GM08714 (cell line): Measurements from ENCODE around the gene RASSF1.

Experiments
- H3K4me3 ChIP-seq: fragments of 200-500 bp; sonication (Bioruptor generic); 2 replicates; pipeline ENCODE4 v1.5.1; 2014; ENCODE audit warnings: mild to moderate bottlenecking, low read length, inconsistent platforms
- ZNF274 ChIP-seq: IDR thresholded peaks from 2 replicates; pipeline ENCODE4 v1.6.1; 2012; ENCODE audit warnings: mild to moderate bottlenecking, low read depth, low read length

Gene RASSF1

DNA sequence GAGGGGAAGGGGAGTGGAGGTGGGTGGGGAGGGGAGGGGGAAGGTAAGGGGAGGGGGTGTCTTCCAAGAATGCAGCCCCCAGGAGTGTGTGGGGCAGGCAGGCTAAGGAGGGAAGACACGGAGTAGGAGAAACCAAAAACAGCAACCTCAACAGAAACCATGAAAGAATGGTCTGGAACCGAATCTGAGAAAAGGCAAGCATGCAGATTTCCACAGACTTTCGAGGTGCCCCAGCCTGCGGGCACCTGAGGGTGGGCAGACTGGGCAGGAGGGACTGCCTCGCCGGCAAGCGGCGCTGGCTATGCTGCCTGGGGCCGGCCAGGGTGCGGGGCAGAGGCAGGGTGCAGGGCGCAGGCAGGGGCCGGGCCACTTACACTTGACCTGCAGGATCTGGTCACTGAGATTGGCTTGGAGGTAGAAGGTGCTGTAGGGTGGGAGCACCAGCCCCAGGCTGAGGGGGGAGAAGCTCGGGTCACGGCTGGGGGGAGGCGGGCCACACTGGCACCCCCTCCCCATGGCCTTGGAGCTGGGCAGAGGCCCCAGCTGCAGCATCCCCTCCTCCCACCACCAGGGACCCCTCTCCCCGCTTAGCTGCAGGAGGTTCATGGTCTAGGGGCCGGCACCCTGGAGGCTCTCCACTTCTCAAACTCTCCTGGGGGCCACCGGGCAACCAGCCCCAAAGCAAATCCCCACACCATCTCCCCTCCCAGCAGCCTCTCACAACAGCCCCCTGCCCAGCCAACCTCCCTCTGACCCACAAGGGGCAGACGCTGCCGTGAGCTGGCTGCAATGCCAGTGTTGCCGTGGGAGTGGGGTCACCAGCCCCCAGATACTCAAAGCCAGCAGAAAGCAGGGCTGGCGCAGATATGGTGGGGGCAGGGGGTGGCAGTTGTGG, 34.0 kb upstream of the RASSF1 start:
- no peak overlapping the region for H3K4me3 ChIP-seq
- no peak for TF ChIP-seq ZNF274

DNA sequence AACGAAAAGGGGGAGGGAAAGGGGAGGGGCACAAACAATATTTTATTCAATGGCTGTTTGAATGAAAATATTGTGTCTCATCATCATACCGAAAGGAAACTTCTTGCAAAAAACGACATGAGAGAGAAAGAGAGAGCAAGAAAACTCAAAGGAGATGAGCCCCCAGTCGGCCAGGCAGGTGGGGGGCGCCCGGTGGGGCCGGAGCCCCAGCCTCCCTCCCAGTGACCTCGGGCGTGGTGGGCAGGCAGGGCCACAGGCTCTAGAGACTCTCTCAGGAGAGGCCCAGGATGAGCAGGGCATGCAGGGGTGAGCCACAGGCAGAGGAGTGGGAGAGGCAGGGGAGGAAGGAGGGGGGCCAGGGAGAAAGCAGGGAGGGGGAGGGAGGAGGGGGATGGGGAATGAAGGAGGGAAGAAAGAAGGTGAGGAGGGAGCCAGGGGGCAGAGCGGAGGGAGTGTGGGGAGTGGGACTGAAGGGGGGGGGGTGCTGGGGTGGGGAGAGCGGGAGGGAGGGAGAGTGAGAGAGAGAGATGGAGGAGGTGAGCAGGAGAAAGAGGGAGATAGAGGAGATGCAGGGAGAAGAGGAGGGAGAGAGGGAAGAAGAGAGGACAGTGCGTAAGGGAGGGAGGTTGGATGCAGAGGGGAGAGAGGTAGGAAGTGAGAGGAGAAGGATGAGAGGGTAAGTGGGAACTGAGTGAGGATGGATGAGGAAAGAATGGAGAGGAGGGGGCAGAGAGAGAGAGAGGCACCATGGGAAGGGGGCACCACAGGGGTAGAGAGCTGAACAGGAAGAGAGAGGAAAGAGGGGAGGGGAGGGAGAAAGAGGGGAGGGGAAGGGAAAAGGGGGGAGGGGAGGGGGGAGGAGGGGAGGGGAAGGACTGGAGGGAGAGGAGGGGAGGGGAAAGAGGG, 32.8 kb upstream of the RASSF1 start:
- TF ChIP-seq ZNF274 = no peak
- no peak overlapping the region for H3K4me3 ChIP-seq

DNA sequence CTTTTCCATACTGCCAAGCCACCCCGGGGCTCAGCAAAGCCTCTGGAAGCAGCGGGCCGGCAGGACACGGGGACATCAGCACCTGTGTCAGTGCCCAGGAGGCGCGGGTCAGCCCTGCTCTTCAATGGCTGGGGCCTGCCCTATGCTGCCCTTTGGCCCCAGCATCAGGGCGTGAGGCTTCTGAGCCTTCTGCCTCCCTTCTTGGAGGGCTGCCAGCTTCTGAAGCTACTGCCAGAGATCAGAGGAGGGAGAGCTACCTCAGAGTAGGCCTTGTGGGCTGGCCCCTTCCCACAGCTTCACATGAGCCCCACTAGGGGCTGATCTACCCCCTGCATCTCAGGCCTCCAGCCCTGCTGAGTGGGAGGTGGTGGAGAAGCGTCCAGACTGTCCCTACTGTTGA, 31.7 kb upstream of the RASSF1 start:
- TF ChIP-seq ZNF274 = no peak

DNA sequence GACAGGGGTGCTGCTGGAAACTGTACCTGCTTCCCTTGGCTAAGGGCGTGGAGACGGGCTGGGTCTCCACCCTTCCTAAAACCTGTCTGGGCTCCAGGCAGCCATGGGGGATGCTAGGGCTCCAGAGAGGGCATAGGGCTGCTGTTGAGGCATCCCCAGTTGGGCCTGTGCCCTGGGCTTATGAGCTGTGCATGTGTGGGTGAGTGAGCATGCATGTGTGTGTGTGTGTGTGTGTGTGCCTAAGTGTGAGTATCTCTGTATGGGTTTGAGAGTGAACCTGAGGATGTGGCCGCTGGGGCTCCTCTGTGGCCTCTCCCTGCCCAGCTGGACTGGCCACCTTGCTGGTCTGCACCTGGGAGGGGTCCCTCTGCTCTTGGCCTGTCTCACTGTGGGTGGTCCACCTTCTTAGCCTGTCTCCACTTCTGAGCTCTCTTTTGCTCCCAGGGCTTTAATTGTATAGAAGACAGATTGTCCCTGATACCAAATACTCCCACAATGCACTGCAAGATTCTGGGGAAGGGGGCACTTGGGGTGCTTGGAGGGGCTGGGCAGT, 30.6 kb upstream of the RASSF1 start:
- H3K4me3 ChIP-seq = no peak overlapping the region
- TF ChIP-seq ZNF274 = no peak

More for the DNA sequence above, 31.7 kb upstream of the RASSF1 start:
- H3K4me3 ChIP-seq = no peak overlapping the region

DNA sequence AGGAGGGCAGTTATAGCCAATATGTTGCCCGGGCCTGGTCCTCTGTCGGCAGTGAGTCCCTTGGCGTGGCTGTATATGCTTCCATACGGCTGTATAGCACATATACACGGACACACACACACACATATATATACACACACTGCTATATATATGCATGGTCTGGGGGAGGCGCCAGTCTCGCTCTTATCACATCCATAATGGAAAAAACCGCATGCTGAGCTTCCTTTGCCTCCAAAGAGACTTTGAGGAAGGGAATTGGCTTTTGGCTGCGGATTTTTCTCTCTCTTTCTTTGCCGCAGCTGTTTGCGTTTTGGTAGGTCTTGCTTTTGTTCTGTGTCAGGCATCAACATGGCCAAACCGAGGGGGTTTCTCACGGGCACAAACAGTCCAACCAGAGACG, 30.0 kb upstream of the RASSF1 start:
- TF ChIP-seq ZNF274 = no peak
- no peak overlapping the region for H3K4me3 ChIP-seq

- no peak overlapping the region for H3K4me3 ChIP-seq
Observed at GRCh38 chr3:50369012-50369670, 28.5 kb upstream of the RASSF1 start.

GRCh38 chr3:50365842-50366220, 25.2 kb upstream of the RASSF1 start:
- TF ChIP-seq ZNF274 = no peak
- H3K4me3 ChIP-seq = no peak overlapping the region; the same call in 1 of the 2 replicates

More at GRCh38 chr3:50369012-50369670, 28.5 kb upstream of the RASSF1 start:
- TF ChIP-seq ZNF274 = no peak

DNA sequence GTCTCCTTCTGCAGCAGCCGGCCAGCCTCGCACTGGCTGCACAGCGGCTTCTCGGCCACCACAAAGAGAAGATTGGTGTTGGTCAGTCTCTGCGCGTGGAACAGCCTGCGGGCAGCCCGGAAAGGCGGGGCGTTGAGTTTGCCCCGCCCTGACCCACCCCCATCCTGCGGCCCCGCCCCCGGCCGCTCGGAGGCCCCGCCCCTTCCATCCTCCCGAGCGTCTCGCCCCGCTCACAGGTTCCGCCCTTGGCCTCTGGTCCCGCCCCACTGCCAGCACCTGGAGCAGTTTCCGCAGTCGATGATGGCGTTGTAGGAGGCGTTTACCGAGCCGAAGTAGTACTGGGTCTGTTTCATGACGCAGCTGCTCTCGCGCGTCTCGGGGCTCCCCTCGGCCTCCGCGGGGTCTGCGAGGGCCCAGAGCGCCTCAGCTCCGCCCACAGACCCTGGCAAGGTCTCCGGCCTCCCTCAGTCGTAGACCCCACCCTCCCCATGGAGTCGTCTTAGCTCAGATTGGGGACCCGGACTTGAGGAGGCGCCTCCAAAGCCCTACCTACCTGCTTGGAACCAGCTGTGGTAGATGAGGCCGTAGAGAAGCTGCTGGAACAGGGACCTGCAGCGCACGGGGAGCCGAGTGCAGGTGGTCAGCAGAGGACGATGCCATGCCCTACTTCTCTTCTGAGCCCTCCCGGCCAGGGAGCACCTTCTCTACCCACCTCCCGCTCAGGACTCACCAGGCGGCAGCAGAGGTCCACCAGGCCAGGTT, 24.6 kb upstream of the RASSF1 start:
- no peak for TF ChIP-seq ZNF274
- peak overlapping the region; percentile 50; the same call in 1 of the 2 replicates for H3K4me3 ChIP-seq

DNA sequence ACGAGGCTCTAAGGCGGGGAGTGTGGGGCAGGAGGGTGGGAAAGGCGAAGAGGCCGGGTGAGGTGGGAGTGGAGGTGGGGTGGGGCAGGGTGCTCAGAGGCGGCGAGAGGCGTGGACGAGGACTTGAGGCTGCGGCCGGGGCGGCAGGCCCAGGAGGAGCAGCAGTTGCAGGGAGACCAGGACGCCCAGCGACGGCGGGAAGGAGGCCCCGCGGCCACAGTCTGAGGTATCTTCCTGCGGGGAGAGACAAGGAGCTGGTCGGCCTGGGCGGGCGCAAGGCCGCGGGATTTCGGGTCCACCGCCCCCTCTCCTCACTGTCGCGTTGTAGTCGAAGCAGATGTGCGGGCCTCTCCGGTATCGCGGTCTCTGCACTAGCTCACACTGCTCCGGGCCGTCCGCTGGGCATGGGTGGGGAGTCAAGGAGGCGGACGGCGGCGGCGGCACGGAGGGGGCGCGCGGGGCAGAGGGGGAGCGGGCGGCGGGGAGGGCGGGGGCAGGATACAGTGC, 24.0 kb upstream of the RASSF1 start:
- H3K4me3 ChIP-seq = no peak overlapping the region; the same call in 1 of the 2 replicates
- no peak for TF ChIP-seq ZNF274

DNA sequence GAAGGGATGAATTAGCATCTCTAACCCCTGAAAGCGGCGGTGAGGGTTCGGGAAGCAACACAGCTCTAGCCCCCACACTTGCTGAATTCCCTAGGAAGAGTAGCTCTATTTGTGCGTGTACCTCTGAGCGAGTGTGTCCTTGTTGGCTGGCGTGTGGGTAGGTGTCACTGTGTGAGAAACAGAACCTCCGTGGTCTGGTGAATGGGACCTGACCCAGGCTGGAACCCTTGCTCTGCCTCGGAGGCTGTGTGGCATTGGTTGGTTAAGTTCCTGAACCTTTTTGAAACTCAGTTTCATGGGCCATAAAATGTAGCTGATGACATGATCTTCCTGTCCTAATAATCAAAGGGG, 19.1 kb upstream of the RASSF1 start:
- H3K4me3 ChIP-seq = no peak overlapping the region

GRCh38 chr3:50358911-50359759, 18.5 kb upstream of the RASSF1 start, which contains the start of gene TMEM115:
Gene TMEM115, minus strand, starts transcription at chr3:50359521. Its CDS starts 458 bp downstream, at chr3:50359063.
- TF ChIP-seq ZNF274 = no peak
- H3K4me3 ChIP-seq = peak within 1 kb of the TSS; percentile 71

More for the DNA sequence above, 19.1 kb upstream of the RASSF1 start:
- TF ChIP-seq ZNF274 = no peak

DNA sequence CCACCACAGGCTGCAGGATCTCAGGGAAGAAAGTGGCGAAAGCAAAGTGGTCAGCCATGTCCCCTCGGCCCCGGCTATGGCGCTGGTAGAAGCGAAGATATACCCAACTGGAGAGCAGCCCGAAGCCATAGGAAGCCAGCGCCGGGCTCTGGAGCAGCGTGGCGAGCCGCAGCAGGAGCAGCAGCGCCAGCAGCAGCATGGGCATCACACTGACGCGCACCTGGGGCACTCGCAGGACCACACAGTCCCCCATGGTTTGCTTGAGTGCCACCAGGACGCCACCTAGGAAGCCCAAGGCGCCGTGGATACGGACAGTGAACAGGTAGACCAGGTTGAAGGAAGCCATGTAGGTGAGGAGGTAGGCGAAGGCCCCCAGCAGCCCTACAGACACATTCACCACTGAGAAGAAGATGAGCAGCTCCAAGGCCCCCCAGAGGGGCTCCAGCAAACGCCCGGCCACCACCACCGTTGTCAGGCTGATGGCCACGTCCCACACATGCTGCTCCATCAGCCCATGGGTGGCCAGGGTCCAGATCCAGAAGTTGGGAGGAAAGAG, 17.8 kb upstream of the RASSF1 start:
- TF ChIP-seq ZNF274 = no peak
- peak overlapping the region; percentile 71 for H3K4me3 ChIP-seq
